HepG2 (cell line): ENCODE measurements around the gene CRYBA1. TPM values are rescaled to one million over a fixed set of nuclear protein-coding genes. Genes with fewer than 3 reads are reported as not detected.

Source experiments
- AFF4 ChIP-seq: sonication (generic); formaldehyde crosslinking; IDR thresholded peaks from 2 replicates; pipeline ENCODE4 v1.4.0; 2020; ENCODE audit warnings: missing genetic modification reagents
- CBX2 ChIP-seq, 2 experiments: fragments of 200-600 bp in 1 of 2; sonication (generic); formaldehyde crosslinking in 1 of 2; IDR thresholded peaks; 2 replicates each; pipeline versions ENCODE4 v1.7.0 to v1.8.1; 2018 to 2022; ENCODE audit warnings: low read depth in 2 of 2, low read length in 1 of 2, mild to moderate bottlenecking in 1 of 2, missing genetic modification reagents in 1 of 2
- ELF3 ChIP-seq: IDR thresholded peaks from 2 replicates; pipeline ENCODE4 v1.6.1; 2016; ENCODE audit warnings: missing genetic modification reagents, missing compliant biosample characterization
- FIP1L1 ChIP-seq: fragments of 200-400 bp; formaldehyde crosslinking; IDR thresholded peaks from 2 replicates; pipeline ENCODE4 v1.6.1; 2018; ENCODE audit warnings: low read depth, mild to moderate bottlenecking, low read length, moderate library complexity, borderline replicate concordance; ENCODE audit not compliant: insufficient read depth
- KDM2A ChIP-seq: sonication (generic); formaldehyde crosslinking; IDR thresholded peaks from 2 replicates; pipeline ENCODE4 v1.4.0; 2020; ENCODE audit warnings: low read depth, missing genetic modification reagents, borderline replicate concordance
- MXI1 ChIP-seq: IDR thresholded peaks from 3 replicates; pipeline ENCODE4 v1.6.1; 2012; ENCODE audit warnings: low read depth, low read length, inconsistent platforms, borderline replicate concordance
- MZF1 ChIP-seq: sonication (generic); formaldehyde crosslinking; IDR thresholded peaks from 2 replicates; pipeline ENCODE4 v1.8.1; 2023; ENCODE audit warnings: mild to moderate bottlenecking, missing genetic modification reagents, borderline replicate concordance
- PHB2 ChIP-seq: fragments of 450-650 bp; IDR thresholded peaks from 2 replicates; pipeline ENCODE4 v1.6.1; 2018; ENCODE audit not compliant: partially characterized antibody
- SAP130 ChIP-seq: IDR thresholded peaks from 2 replicates; pipeline ENCODE4 v1.6.1; 2016; ENCODE audit warnings: low read depth
- YEATS4 ChIP-seq: sonication (generic); formaldehyde crosslinking; IDR thresholded peaks from 2 replicates; pipeline ENCODE4 v1.4.0; 2020; ENCODE audit warnings: missing genetic modification reagents, borderline replicate concordance
- ZFY ChIP-seq: sonication (generic); formaldehyde crosslinking; IDR thresholded peaks from 2 replicates; pipeline ENCODE4 v1.4.0; 2020; ENCODE audit warnings: missing genetic modification reagents
- ZNF12 ChIP-seq: sonication (generic); formaldehyde crosslinking; IDR thresholded peaks from 2 replicates; pipeline ENCODE4 v1.5.0; 2020; ENCODE audit warnings: missing genetic modification reagents
- ZNF280D ChIP-seq: sonication (generic); formaldehyde crosslinking; IDR thresholded peaks from 2 replicates; pipeline ENCODE4 v1.5.1; 2020; ENCODE audit warnings: mild to moderate bottlenecking, missing genetic modification reagents
- ZNF546 ChIP-seq: sonication (generic); formaldehyde crosslinking; conservative IDR thresholded peaks from 2 replicates; pipeline ENCODE4 v1.8.1; 2023; ENCODE audit warnings: mild to moderate bottlenecking, missing genetic modification reagents
- ZNF644 ChIP-seq: IDR thresholded peaks from 2 replicates; pipeline ENCODE4 v1.6.1; 2016; ENCODE audit warnings: low read depth
- ZNF761 ChIP-seq: sonication (generic); formaldehyde crosslinking; conservative IDR thresholded peaks from 2 replicates; pipeline ENCODE4 v1.4.0; 2020; ENCODE audit warnings: mild to moderate bottlenecking, missing genetic modification reagents
- ZNF775 ChIP-seq: sonication (generic); formaldehyde crosslinking; IDR thresholded peaks from 2 replicates; pipeline ENCODE4 v1.4.0; 2020; ENCODE audit warnings: missing genetic modification reagents, mild to moderate bottlenecking, moderate library complexity, borderline replicate concordance
- ZZZ3 ChIP-seq: sonication (generic); formaldehyde crosslinking; IDR thresholded peaks from 2 replicates; pipeline ENCODE4 v1.4.0; 2020; ENCODE audit warnings: missing genetic modification reagents, mild to moderate bottlenecking, borderline replicate concordance
- polyA plus RNA-seq, 8 experiments: library from polyadenylated mRNA; depleted of rRNA in 3 of 8; stranded (reverse) in 7 of 8; unstranded in 1 of 8; fragments of >200 nt; fragmentation: Illumina TruSeq in 4 of 8; extraction: Trizol in 4 of 8; gene quantifications; 2 replicates each; pipeline versions ENCODE4 v1.2.1 to v1.2.3, GENCODE V29; 2011 to 2016; ENCODE audit warnings: low read depth in 4 of 8, missing spikeins in 1 of 8, mixed read lengths in 1 of 8; ENCODE audit not compliant: insufficient read depth in 1 of 8
- total RNA-seq, 5 experiments: library from RNA; depleted of rRNA; stranded (reverse); fragments of >200 nt; fragmentation: Illumina TruSeq; extraction: Trizol; gene quantifications; 2 replicates each; pipeline ENCODE4 v1.2.3, GENCODE V29; 2016; ENCODE audit warnings: low read depth in 1 of 5

The CRYBA1 gene
- total and polyA plus RNA-seq, 2 of the 13 experiments (the other 11 are each of a cell fraction or from before 2014, with no cell fraction given) = not detected

- no peak for TF ChIP-seq PHB2
- TF ChIP-seq AFF4 (CRISPR knock-in tag) = no peak
- no peak for TF ChIP-seq ZNF775 (CRISPR knock-in tag)
- TF ChIP-seq ZNF546 (CRISPR knock-in tag) = no peak
- no peak for TF ChIP-seq KDM2A (CRISPR knock-in tag)
- no peak for TF ChIP-seq ZNF761 (CRISPR knock-in tag)
- TF ChIP-seq CBX2 (IDR thresholded peaks at IDR 0.05; ENCODE audit: low read depth, low read length) = no peak
- TF ChIP-seq CBX2 (CRISPR knock-in tag; IDR thresholded peaks at IDR 0.05; ENCODE audit: low read depth) = no peak
- no peak for TF ChIP-seq MZF1
- TF ChIP-seq ZZZ3 (CRISPR knock-in tag) = no peak
- TF ChIP-seq ELF3 = no peak
- TF ChIP-seq MXI1 = peak; percentile 3; the same call in 1 of the 3 replicates
- no peak for TF ChIP-seq YEATS4 (CRISPR knock-in tag)
- TF ChIP-seq FIP1L1 = no peak
- TF ChIP-seq ZNF644 (CRISPR knock-in tag) = 0 out of 2 replicates have a peak, but pooled peaks have one; percentile 47
- no peak for TF ChIP-seq ZNF280D (CRISPR knock-in tag)
- TF ChIP-seq ZFY (CRISPR knock-in tag) = 0 out of 2 replicates have a peak, but pooled peaks have one; percentile 4
- TF ChIP-seq SAP130 (CRISPR knock-in tag) = peak; percentile 23; the same call in 1 of the 2 replicates
- TF ChIP-seq ZNF12 (CRISPR knock-in tag) = peak; percentile 87
These were observed 45.7 kb downstream of the CRYBA1 start (continued) for GRCh38 chr17:29292071-29292991.
